ENCODE results near the gene TMCC3.
A peak's percentile ranks its signal among the peaks of the same experiment; 100 is the strongest.

DNA sequence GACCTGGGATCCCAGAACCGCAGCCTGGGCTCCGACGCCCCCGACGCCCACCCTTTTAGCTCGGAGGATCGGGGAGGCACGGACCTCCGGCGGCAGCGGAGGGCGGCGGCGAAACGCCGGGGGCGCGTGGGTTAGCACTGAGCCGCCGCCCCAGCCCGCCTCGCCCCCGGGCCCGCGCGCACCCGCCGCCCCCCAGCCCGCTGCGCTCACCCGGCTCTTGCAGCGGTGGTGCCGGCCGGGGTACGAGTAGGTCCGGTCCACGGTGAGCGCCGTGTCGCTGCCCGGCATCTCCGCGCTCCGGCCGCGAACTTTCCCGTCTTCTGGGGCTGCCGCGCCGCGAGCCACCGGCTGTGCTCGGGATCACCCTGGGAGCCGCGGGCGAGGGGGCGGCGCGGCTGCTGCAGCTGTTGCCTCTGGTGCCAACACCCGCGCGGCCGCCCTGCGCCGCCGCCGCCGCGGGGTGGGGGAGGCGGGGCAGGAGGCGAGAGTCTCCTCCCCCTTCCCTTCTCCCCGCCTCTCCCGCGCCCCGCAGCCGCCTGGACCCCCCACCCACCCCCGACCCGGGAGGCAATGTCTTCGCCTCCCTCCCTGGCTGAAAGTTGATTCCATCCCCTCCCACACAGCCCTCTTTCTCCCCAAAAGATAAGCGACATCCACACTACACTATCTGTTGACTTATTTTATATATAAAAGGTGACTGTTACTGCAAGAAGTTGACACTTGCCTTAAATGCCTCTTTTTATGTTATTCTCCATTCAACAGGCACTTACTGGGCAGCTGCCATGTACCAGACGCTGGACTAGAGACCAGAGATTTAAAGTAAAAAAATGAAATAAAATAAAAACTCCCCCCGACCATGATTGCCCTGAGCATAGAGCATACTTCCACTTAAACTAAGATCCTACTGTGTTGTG is at the start of gene TMCC3:
- TF ChIP-seq CTCF (IDR thresholded peaks at IDR 0.05): no peak
- TF ChIP-seq POLR2A (IDR thresholded peaks at IDR 0.05): peak; percentile 52 to 53

Measured in tibial nerve (tissue), 3 donors.